Measurements from ENCODE around the gene LSM14A.

Gene LSM14A

GRCh38 chr19:34178274-34178610, 5.9 kb downstream of the LSM14A start:
- DNase-seq (ENCODE audit: low read depth), result peak; percentile 40
- peak overlapping the region; percentile 76 for H3K4me3 ChIP-seq (ENCODE audit: low read depth, low read length)
- no peak for TF ChIP-seq CTCF (IDR thresholded peaks at IDR 0.05; ENCODE audit: insufficient read depth, low read depth, low read length, missing control alignments)

- no peak for TF ChIP-seq CTCF (IDR thresholded peaks at IDR 0.05; ENCODE audit: insufficient read depth, low read depth, low read length, missing control alignments)
- DNase-seq (ENCODE audit: low read depth), result no peak
These were observed 6.8 kb downstream of the LSM14A start for GRCh38 chr19:34179066-34179465.

GRCh38 chr19:34180273-34180672, 8.0 kb downstream of the LSM14A start:
- TF ChIP-seq CTCF (IDR thresholded peaks at IDR 0.05; ENCODE audit: insufficient read depth, low read depth, low read length, missing control alignments), result no peak
- no peak for DNase-seq (ENCODE audit: low read depth)
- no peak overlapping the region for H3K4me3 ChIP-seq (ENCODE audit: low read depth, low read length)

More at GRCh38 chr19:34179066-34179465, 6.8 kb downstream of the LSM14A start:
- H3K4me3 ChIP-seq (ENCODE audit: low read depth, low read length), result no peak overlapping the region

DNA sequence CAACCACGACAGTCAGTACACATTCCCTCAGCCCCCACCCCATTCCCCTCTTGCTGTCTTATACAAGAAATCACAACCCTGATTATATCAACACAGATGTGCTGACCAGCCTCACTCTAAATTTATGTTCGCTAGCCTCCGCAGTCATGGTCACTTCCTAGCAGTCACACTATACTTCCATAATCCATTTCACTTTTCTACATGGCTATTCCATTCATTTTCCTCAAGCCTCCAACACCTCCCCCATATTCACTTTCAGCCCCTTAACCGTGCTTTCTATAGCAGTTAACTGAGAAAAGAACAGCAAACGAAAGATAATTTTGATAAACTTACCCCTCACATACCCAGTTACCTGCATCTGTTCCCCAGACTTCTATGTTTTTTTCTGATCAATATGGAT, 8.4 kb downstream of the LSM14A start:
- no peak for TF ChIP-seq CTCF (IDR thresholded peaks at IDR 0.05; ENCODE audit: insufficient read depth, low read depth, low read length, missing control alignments)
- DNase-seq (ENCODE audit: low read depth), result no peak
- no peak overlapping the region for H3K4me3 ChIP-seq (ENCODE audit: low read depth, low read length)

- TF ChIP-seq CTCF (IDR thresholded peaks at IDR 0.05; ENCODE audit: insufficient read depth, low read depth, low read length, missing control alignments), result no peak
- no peak overlapping the region for H3K4me3 ChIP-seq (ENCODE audit: low read depth, low read length)
- no peak for DNase-seq (ENCODE audit: low read depth)
These were observed 9.0 kb downstream of the LSM14A start for GRCh38 chr19:34181111-34181864.

DNA sequence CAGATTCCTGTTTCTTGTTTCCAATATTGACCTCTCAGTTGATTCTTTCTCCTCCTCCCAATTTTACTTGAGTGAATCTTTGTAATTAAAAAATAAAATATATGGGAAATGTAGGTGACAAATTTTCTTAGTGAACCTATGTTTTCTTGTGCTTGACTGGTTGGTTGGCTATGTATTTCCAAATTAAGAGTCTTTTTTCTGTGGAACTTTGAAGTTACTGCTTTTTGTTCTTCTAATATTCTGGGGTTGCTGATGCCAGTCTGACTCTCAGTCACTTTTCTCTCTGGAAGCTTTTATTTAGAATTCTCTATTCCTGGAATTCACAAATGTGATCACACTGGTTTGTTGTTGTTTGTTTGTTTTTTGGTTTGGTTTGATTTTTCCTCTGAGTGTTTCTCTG, 9.8 kb downstream of the LSM14A start:
- no peak for TF ChIP-seq CTCF (IDR thresholded peaks at IDR 0.05; ENCODE audit: insufficient read depth, low read depth, low read length, missing control alignments)
- DNase-seq (ENCODE audit: low read depth), result no peak
- no peak overlapping the region for H3K4me3 ChIP-seq (ENCODE audit: low read depth, low read length)
